GM20431 (cell line): ENCODE results near the gene SMG7.

Source experiments
- in situ Hi-C: fragments of 300-500 bp; cut with MseI, MboI; formaldehyde crosslinking; loops from one replicate; pipeline ENCODE4 v1.15.0; 2020; ENCODE audit warnings: low sequenced_read_pairs; ENCODE audit not compliant: unreplicated experiment

SMG7 gene

GRCh38 chr1:183553764-183554163 lies 81.5 kb downstream of the SMG7 start:
- in situ Hi-C loops = no loop called here

- in situ Hi-C loops = no loop called here
Observed at GRCh38 chr1:183554577-183554976, 82.3 kb downstream of the SMG7 start.

GRCh38 chr1:183559061-183559460 lies 86.8 kb downstream of the SMG7 start:
- in situ Hi-C loops = no loop called here

- in situ Hi-C loops = no loop called here
Observed at GRCh38 chr1:183562701-183563100, 90.4 kb downstream of the SMG7 start.

GRCh38 chr1:183565261-183565660 lies 93.0 kb downstream of the SMG7 start:
- in situ Hi-C loops = no loop called here

- in situ Hi-C loops = no loop called here
Observed at GRCh38 chr1:183566026-183566425, 93.7 kb downstream of the SMG7 start.

GRCh38 chr1:183567584-183567983 lies 95.3 kb downstream of the SMG7 start:
- in situ Hi-C loops = no loop called here

- in situ Hi-C loops = no loop called here
Observed at GRCh38 chr1:183568176-183569021, 96.1 kb downstream of the SMG7 start.

GRCh38 chr1:183569141-183569540 lies 96.8 kb downstream of the SMG7 start:
- in situ Hi-C loops = no loop called here

- in situ Hi-C loops = no loop called here
Observed at GRCh38 chr1:183569801-183570200, 97.5 kb downstream of the SMG7 start.

- in situ Hi-C loops = no loop called here
Observed at GRCh38 chr1:183570451-183570850, 98.2 kb downstream of the SMG7 start.

GRCh38 chr1:183571678-183572268 lies 99.5 kb downstream of the SMG7 start:
- in situ Hi-C loops = no loop called here

- in situ Hi-C loops = no loop called here
Observed at GRCh38 chr1:183572721-183573120, 100.4 kb downstream of the SMG7 start.

GRCh38 chr1:183575606-183576005 lies 103.3 kb downstream of the SMG7 start:
- in situ Hi-C loops = no loop called here

GRCh38 chr1:183576537-183576936 lies 104.2 kb downstream of the SMG7 start:
- in situ Hi-C loops = no loop called here

GRCh38 chr1:183577897-183578465 lies 105.7 kb downstream of the SMG7 start:
- in situ Hi-C loops = no loop called here

- in situ Hi-C loops = no loop called here
Observed at GRCh38 chr1:183578856-183579255, 106.6 kb downstream of the SMG7 start.

GRCh38 chr1:183580281-183580682 lies 108.0 kb downstream of the SMG7 start:
- in situ Hi-C loops = no loop called here

- in situ Hi-C loops = no loop called here
Observed at GRCh38 chr1:183582021-183582713, 109.9 kb downstream of the SMG7 start.

- in situ Hi-C loops = no loop called here
Observed at GRCh38 chr1:183583466-183583865, 111.2 kb downstream of the SMG7 start.

- in situ Hi-C loops = no loop called here
Observed at GRCh38 chr1:183584147-183584546, 111.8 kb downstream of the SMG7 start.
